WTC11 (cell line): ENCODE results near the gene AGAP6.
"Not testable (repeated sequence)": the region's sequence is repeated elsewhere in the genome, so short reads cannot be mapped to it uniquely, and the experiment has no call there.

ENCODE experiments used
- ARID4B ChIP-seq: sonication (generic); formaldehyde crosslinking; IDR thresholded peaks from 2 replicates; pipeline ENCODE4 v1.8.0; 2023; ENCODE audit warnings: missing genetic modification reagents, mild to moderate bottlenecking, borderline replicate concordance
- ATF3 ChIP-seq: sonication (generic); formaldehyde crosslinking; conservative IDR thresholded peaks from 2 replicates; pipeline ENCODE4 v1.8.1; 2022; ENCODE audit warnings: mild to moderate bottlenecking, missing genetic modification reagents
- CREB1 ChIP-seq: sonication (generic); formaldehyde crosslinking; IDR thresholded peaks from 2 replicates; pipeline ENCODE4 v1.8.0; 2023; ENCODE audit warnings: mild to moderate bottlenecking, missing genetic modification reagents
- CTCF ChIP-seq: fragments of 200-600 bp; IDR thresholded peaks from 2 replicates; pipeline ENCODE4 v1.8.0; 2022; ENCODE audit warnings: antibody characterized with exemption
- ETV6 ChIP-seq: sonication (generic); formaldehyde crosslinking; IDR thresholded peaks from 2 replicates; pipeline ENCODE4 v1.8.1; 2022; ENCODE audit warnings: mild to moderate bottlenecking, missing genetic modification reagents
- HMGXB4 ChIP-seq: sonication (generic); formaldehyde crosslinking; IDR thresholded peaks from 2 replicates; pipeline ENCODE4 v1.8.1; 2023; ENCODE audit warnings: mild to moderate bottlenecking, moderate library complexity, missing genetic modification reagents
- IRF2 ChIP-seq: sonication (generic); formaldehyde crosslinking; IDR thresholded peaks from 2 replicates; pipeline ENCODE4 v1.8.0; 2022; ENCODE audit warnings: low read depth, missing genetic modification reagents, borderline replicate concordance
- NFE2L1 ChIP-seq: sonication (generic); formaldehyde crosslinking; IDR thresholded peaks from 2 replicates; pipeline ENCODE4 v1.8.1; 2023; ENCODE audit warnings: missing genetic modification reagents
- SMAD4 ChIP-seq: sonication (generic); formaldehyde crosslinking; IDR thresholded peaks from 2 replicates; pipeline ENCODE4 v1.8.0; 2022; ENCODE audit warnings: mild to moderate bottlenecking, missing genetic modification reagents
- USF2 ChIP-seq: sonication (generic); formaldehyde crosslinking; IDR thresholded peaks from 2 replicates; pipeline ENCODE4 v1.8.1; 2023; ENCODE audit warnings: mild to moderate bottlenecking, missing genetic modification reagents, moderate library complexity

- TF ChIP-seq ETV6; CTCF; USF2 (CRISPR knock-in tag); IRF2 (CRISPR knock-in tag); CREB1; NFE2L1 (CRISPR knock-in tag); ATF3 (CRISPR knock-in tag); ARID4B (CRISPR knock-in tag); HMGXB4 (CRISPR knock-in tag); SMAD4 (CRISPR knock-in tag): not testable (repeated sequence)
Measured at GRCh38 chr10:49995321-49995720, 7.1 kb downstream of the AGAP6 start.
